Measurements from ENCODE around the gene AQP12A.

Gene AQP12A

GRCh38 chr2:240725671-240726070, 34.0 kb downstream of the AQP12A start:
- DNase-seq, result no peak

- DNase-seq, result no peak
These were observed 35.2 kb downstream of the AQP12A start for GRCh38 chr2:240726876-240727275.

- no peak for DNase-seq
These were observed 35.8 kb downstream of the AQP12A start for GRCh38 chr2:240727439-240727838.

DNA sequence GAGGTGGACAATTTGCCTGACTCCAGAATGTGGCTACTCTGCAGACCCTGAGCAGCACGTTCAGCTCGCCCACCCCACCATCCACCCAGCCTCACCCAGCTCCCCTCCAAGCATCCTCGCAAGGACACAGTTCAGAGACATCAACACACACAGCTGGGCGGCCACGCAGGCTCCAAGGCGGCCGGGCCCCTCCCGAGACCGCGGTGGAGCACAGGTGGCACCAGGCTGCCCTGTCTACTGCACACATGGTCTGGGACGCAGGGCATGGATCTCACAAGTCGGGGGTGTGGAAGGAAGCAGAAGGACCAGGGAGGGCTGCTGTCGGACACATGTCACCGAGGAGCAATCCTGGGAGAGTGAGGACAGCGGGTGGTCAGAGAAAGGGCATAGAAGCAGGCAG, 36.2 kb downstream of the AQP12A start:
- DNase-seq, result no peak

GRCh38 chr2:240728361-240728760, 36.7 kb downstream of the AQP12A start:
- no peak for DNase-seq

- no peak for DNase-seq
These were observed 37.2 kb downstream of the AQP12A start for GRCh38 chr2:240728827-240729226.

DNA sequence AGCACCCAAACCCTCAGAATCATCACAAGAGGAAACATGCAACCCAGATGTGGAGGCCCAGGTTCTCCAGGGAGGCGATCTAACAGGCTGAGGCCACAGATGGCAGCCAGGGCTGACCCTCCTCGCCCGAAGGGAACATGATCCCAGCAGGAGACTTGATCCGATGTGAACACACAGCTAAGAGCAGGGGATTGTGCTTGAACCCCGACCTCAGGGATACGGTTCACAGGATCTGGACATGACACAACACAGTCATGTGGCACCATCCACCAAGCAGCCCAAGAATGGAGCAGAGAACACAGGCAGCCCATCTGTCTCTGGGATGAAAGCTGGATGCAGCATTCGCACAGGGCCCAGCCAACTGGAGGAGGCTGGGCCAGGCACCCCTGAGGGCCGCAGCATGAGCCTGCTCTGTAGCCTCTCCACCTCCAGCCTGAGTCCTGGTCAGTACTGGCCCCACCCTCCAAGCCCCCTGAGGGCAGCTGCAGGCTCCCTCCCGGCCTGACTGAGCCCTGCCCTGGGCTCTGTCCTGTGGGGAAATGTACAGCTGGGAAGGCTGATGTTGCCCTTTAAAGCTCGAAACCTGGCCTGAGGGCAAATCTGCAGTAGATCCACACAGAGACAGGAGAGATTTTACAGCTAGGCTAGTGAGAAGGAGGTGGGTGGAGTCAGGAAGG, 39.0 kb downstream of the AQP12A start:
- no peak for DNase-seq

GRCh38 chr2:240731178-240731545, 39.5 kb downstream of the AQP12A start:
- no peak for DNase-seq

DNA sequence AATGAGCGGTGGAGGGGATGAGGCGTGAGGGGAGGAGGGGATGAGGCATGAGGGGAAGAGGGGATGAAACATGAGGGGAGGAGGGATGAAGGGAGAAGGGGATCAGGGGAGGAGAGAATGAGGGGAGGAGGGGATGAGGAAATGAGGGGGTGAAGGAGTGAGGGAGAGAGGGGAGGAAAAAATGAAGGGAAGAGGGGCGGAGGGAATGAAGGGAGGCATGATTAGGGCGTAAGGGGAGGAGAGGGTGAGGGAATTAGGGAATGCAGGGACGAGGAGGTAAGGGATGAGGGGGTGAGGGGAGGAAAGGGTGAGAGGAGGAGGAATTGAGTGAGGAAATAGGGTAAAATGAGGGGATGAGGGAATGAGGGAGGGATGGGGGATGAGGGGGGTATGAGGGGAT, 40.5 kb downstream of the AQP12A start:
- DNase-seq, result no peak

DNA sequence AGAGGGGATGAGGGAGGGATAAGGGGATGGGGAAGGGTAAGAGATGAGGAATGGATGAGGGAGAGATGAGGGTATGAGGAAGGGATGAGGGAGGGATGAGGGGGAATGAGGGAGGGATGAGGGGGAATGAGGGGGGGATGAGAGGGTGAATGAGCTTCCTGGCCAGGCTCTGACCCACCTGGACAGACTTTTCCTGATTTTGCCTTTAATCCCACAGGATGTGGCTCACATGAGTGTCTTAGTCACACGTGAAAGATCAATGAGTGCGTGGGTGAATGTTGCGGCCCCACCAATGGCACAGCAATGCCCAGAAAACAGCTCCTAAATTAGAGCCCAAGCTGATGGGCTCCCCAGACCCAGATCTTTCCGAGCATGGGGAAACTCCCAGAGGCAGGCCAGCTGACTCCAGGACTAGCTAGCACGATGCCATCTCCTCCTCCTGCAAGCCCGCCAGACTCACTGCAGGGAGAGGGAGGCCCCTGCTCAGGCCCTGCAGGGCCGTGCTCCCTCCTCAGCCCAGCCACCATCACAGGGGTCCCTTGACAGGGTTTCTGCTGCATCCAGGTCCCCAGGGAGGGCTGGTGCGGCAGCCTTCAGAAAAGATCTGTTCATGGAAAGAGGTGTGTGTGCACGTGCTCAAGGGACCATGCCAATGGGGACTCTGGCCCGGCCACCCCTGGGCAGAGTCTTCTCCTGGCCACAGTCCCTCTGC, 41.4 kb downstream of the AQP12A start:
- DNase-seq, result no peak

DNA sequence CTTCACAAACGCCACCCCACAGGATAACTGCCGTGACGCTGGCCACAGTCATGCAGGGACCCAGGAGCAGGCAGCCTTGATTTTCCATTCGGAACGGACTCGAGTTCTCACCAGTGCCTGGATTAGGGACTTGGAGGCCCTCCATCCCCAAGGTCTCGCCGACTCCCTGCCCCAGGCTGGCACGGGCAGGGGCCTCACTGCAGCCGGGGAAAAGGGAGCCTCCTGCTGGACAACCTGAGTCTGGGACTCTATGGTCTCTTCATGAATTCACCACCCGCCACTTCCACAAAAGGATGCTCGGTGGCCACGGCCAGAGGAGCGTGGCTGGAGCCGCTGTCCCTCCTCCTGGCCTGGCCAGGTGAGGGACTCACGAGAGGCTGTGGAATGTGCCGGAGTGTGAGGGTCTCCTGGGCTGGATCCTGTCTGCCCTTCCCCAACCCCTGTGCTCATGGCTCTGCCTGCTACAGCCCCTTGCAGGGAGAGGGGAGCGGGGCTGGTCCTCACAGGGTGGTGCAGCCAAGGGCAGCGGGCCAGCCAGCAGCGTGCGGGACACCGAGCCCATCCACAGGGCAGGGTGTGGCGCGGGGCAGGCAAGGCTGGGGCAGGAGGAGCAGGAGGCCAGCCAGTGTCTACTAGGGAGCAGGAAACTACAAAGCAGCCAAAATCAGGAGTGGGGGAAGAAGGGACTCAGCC, 42.3 kb downstream of the AQP12A start:
- DNase-seq, result peak; percentile 10

GRCh38 chr2:240734756-240735155, 43.1 kb downstream of the AQP12A start:
- DNase-seq, result no peak

DNA sequence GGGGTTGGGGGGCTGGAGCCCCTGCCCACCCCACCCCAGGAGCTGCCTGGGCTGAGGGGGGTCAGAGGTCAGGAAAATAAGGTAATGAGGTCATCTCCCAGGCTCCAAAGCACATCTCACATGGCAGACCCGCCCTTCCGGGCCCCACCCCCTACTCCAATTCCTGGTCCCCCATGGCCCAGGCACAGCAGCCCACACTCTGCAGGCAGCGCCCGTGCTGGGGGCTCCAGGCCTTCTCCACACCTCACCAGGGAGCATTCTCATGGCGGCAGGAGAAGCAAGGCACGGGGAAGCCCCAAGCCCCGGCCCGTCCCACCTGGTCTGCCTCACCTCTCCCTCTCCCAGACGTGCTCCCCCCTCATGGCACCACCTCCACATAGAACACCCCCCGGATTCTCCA, 43.8 kb downstream of the AQP12A start:
- DNase-seq, result no peak

DNA sequence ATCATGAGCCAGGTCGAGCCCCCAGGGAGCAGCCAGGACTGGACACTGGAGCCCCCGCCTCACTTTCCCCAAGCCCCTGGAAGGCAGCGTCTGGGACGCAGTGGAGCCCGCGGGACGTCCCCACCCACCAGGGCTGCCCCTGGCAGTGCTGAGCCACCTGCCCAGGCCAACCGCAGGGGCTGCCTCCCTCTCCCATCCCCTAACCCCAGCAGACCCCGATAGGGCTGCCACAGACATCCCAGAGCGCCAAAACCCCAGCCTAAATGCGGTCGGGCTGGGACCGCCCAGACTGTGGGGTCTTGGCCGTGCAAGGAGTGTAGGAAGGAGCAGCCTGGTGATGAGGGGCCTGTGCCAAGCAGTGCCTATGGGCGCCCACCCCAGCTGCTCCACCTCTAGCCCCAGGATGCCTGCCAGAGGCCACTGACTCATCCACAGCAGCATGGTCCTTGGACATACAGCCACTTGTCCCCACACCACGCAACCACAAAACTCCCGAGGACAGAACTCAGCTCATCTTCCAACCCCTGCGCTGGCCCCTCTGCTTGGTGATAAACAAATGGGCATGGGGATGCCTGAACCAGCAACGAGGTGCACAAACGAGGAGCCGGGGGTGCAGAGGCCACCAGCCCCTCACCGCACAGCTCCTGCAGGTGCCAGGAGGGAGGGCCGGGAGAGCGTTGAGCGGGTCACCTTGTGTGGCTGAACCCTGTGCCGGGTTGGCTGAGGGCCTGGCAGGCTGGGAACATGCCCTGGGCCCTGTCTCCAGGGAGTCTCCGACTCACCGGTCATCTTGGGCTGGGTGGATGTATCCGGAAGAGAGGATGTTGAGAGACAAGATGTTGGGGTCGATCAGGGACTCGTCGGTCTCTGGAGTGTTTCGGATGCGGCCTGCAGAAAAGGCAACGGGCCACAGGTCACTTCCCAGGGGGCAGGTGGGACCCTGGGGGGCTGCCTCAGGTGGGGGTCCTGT, 44.9 kb downstream of the AQP12A start:
- no peak for DNase-seq

DNA sequence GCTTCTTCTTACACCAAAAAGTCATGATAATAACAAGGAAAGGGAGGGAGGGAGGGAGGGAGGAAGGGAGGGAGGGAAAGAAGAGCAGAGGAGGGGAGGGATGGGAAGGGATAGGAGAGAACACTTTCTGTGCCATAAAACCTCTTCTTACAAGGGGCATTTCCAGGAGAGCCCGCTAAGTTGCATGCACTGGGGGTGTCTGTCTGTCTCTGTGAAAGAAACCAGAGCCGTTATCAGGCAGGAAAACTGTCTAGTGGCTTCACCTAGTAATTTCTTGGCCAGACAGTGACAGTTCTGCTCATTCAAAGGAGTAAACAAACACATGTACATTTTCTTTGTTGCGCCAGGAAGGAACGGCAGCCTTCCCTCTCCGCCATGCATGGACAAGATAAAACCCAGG, 45.8 kb downstream of the AQP12A start:
- no peak for DNase-seq

GRCh38 chr2:240737958-240738357, 46.3 kb downstream of the AQP12A start:
- DNase-seq, result no peak

DNA sequence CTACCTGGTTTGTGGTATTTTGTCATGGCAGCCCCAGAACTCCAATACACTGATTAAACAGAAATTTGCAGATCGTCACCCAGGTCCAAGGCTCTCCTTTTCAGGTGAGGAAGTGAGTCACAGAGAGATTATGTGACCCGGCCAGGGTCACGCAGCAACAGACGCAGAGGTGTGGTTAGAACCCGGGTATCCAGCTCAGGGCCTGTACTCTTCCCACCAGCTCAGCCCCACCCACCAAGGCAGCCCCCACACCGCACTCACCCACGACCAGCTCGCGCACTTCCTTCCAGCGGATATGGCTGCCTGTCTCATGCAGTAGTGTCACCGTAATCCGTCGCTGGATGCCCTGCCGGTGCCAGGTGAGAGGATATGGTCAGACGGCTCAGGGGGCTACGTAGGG, 48.1 kb downstream of the AQP12A start:
- no peak for DNase-seq

DNA sequence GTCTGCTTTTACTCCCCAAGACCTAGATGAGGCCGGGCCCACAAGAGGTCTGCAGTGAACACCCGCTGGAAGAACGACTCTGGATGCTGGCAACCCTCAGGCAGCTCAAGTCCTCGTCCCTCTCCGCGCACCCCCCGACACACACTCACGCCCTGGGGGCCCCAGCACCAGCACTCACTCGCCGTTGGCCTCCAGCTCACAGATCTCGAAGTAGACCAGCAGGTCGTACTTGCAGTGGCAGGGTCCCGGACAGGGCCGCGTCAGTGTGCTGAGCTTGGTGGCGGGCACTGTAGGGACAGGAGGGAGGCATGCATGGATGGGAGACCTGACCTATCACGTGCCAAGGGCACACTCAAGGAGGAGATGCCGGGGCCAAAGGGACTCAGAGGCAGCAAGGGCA, 49.4 kb downstream of the AQP12A start:
- no peak for DNase-seq

DNA sequence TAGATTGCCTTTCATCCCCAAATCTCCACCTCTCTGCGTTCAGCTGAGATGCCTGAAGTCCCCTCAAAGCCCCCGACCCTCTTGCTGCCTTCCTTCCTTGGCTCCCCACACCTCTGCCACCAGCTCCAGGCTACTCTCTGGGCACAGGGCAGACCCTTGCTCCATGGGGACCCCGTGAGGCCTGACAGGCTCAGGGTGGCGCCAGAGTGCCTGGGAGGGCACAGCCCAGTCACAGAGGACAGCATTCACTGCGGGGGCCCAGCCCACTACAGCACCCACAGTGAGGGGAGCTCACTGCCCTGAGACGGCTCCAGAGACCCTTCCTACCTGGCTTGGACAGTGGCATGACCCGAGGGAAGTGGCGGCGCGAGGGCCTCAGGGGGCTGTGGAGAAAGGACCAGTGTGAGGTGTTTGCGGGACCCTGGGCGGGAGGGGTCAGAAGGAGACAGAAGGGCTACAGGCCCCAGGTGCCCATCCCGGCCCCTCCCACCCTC, 51.0 kb downstream of the AQP12A start:
- DNase-seq, result no peak

- DNase-seq, result no peak
These were observed 53.8 kb downstream of the AQP12A start for GRCh38 chr2:240745456-240745855.

DNA sequence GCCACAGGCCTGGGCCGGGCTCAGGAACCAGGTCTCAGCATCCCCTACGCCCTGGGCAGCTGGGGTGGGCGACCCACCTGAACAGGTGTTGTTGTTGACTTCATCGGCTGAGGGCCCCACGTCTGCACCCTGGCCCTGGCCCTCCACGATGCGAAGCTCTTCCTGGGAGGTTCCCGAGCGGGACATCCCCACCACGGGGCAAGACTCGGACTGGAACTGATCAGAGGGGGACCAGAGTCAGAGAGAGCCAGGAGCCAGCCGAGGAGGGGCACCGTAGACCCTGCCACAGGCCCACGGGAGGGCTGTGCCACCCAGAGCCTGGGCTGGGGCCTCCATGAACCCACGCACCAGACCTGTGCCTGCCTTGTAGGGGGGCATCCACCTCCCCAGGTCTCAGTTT, 54.3 kb downstream of the AQP12A start:
- DNase-seq, result no peak

GRCh38 chr2:240746671-240747070, 55.0 kb downstream of the AQP12A start:
- no peak for DNase-seq

DNA sequence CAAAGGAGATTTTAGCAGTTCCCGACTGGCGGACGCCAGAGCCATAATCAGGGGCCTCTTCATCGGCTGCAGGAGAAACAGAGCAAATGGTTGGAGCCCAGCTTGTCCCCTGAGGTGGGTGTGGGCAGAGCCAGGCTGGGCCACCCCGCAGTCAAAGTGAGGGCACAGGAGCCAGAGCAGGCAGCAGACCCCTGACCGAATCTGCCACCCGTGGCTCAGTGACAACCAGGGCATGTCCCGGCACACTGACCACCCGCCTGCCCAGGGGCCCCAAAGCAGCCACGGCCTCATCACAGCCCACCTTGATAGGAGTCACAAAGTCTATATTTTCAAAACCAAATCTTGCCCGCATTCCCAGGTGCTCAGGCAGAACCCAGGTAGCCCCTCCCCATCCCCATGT, 55.6 kb downstream of the AQP12A start:
- no peak for DNase-seq

All from hematopoietic multipotent progenitor cell treated with erythropoietin and hydrocortisone succinate and interleukin-3 and kit ligand, for 8 days (in vitro differentiated cells).